ENCODE measurements around the gene MACF1. TPM values are rescaled to one million over a fixed set of nuclear protein-coding genes. Genes with fewer than 3 reads are reported as not detected.
A peak's percentile ranks its signal among the peaks of the same experiment; 100 is the strongest.

MACF1 gene, protein sequence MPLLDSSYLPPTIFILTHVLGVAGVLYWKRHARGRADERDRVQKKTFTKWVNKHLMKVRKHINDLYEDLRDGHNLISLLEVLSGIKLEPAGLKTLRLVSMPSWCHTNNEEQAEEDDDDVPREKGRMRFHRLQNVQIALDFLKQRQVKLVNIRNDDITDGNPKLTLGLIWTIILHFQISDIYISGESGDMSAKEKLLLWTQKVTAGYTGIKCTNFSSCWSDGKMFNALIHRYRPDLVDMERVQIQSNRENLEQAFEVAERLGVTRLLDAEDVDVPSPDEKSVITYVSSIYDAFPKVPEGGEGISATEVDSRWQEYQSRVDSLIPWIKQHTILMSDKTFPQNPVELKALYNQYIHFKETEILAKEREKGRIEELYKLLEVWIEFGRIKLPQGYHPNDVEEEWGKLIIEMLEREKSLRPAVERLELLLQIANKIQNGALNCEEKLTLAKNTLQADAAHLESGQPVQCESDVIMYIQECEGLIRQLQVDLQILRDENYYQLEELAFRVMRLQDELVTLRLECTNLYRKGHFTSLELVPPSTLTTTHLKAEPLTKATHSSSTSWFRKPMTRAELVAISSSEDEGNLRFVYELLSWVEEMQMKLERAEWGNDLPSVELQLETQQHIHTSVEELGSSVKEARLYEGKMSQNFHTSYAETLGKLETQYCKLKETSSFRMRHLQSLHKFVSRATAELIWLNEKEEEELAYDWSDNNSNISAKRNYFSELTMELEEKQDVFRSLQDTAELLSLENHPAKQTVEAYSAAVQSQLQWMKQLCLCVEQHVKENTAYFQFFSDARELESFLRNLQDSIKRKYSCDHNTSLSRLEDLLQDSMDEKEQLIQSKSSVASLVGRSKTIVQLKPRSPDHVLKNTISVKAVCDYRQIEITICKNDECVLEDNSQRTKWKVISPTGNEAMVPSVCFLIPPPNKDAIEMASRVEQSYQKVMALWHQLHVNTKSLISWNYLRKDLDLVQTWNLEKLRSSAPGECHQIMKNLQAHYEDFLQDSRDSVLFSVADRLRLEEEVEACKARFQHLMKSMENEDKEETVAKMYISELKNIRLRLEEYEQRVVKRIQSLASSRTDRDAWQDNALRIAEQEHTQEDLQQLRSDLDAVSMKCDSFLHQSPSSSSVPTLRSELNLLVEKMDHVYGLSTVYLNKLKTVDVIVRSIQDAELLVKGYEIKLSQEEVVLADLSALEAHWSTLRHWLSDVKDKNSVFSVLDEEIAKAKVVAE (N-terminal part only)
- total RNA-seq (2021) (261 and 265 TPM in 2 replicates), Bru-seq, nascent RNA (percentile 86 among the genes with signal in this experiment), BruChase-seq, experiment 1, labeled RNA remaining after a 2-hour chase (percentile 85 among the genes with signal in this experiment), BruChase-seq, experiment 2, labeled RNA remaining after a 6-hour chase (percentile 93 among the genes with signal in this experiment)
- long read RNA-seq, partial matches to known transcripts = 28 of 48 reads
- long read RNA-seq, other reads (novel, unspliced or antisense) = 20 of 48 reads

DNA sequence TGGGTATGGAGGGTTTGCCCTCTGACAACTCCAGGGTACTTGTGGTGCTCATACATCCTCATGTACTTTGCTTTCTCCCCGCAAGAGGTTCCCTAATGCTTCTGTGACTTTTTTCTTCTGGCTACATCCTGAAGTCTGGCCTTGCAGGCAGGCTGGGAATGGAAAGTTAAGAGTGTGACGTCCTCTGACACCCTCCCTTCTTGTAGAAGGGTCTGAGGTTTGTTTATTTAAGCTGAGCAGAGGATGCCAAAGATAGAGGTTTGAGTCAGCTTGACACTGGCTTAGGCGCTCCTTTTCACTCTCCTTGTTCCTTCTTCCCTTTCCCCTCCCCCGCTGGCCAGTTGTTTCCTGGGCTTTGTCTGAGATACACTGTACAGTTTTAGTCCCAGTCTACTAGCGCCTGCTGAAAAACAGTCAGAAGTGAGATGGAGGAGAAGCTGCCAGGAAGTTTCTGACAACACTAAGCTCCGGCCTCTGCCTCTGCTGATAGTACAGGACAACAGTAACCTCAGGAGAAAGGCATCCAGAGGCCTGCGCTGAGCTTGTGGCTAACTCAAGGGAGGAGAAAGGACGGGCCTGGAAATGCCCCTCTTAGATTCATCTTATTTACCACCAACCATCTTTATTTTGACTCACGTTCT lies at the start of gene MACF1:
Gene MACF1, plus strand, starts transcription at position 255 of the 641 bp plus-strand sequence. Its CDS starts 328 bp downstream, at position 583.
- no peak for TF ChIP-seq EZH2 (IDR thresholded peaks at IDR 0.05; ENCODE audit: borderline replicate concordance, low read depth, low read length, poor library complexity, severe bottlenecking)
- TF ChIP-seq, protein P1, sequence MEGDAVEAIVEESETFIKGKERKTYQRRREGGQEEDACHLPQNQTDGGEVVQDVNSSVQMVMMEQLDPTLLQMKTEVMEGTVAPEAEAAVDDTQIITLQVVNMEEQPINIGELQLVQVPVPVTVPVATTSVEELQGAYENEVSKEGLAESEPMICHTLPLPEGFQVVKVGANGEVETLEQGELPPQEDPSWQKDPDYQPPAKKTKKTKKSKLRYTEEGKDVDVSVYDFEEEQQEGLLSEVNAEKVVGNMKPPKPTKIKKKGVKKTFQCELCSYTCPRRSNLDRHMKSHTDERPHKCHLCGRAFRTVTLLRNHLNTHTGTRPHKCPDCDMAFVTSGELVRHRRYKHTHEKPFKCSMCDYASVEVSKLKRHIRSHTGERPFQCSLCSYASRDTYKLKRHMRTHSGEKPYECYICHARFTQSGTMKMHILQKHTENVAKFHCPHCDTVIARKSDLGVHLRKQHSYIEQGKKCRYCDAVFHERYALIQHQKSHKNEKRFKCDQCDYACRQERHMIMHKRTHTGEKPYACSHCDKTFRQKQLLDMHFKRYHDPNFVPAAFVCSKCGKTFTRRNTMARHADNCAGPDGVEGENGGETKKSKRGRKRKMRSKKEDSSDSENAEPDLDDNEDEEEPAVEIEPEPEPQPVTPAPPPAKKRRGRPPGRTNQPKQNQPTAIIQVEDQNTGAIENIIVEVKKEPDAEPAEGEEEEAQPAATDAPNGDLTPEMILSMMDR (conservative IDR thresholded peaks at IDR 0.05; ENCODE audit: low read depth, low read length) = no peak
- no peak within 1 kb of the TSS for H3K4me3 ChIP-seq (ENCODE audit: low read depth, low read length, poor library complexity, severe bottlenecking)
- ChIA-PET CTCF (interaction anchor here (1.2 kb wide), 1 partner anchor 13 kb away, joined by 3 read pairs; no protein-coding TSS in a partner anchor), POLR2A (ENCODE audit: low non-redundant PET) (no interaction called here)
- BruUV-seq (replicated peaks) = no TSS peak
- no peaks in the 10 kb centered on the region for H3K27me3 ChIP-seq (replicated peaks; ENCODE audit: insufficient read depth, low read depth, low read length, poor library complexity)
- no peaks in the 10 kb centered on the region for H3K9me3 ChIP-seq (ENCODE audit: low read depth, low read length, poor library complexity, severe bottlenecking)
- peak within 1 kb of the TSS; percentile 6 for H3K27ac ChIP-seq (ENCODE audit: low read depth, low read length, poor library complexity, severe bottlenecking)
- intact Hi-C loops (cut with micrococcal nuclease; ENCODE audit: unreplicated experiment) = no loop called here
- peak; percentile 41 for DNase-seq (ENCODE audit: low spot score)
- peaks cover 21% of the 10 kb centered on the region for H3K4me1 ChIP-seq (ENCODE audit: insufficient read depth, low read length, poor library complexity, severe bottlenecking)
- no peaks in the 10 kb centered on the region for H3K36me3 ChIP-seq (ENCODE audit: insufficient read depth, low read length, poor library complexity, severe bottlenecking)

DNA sequence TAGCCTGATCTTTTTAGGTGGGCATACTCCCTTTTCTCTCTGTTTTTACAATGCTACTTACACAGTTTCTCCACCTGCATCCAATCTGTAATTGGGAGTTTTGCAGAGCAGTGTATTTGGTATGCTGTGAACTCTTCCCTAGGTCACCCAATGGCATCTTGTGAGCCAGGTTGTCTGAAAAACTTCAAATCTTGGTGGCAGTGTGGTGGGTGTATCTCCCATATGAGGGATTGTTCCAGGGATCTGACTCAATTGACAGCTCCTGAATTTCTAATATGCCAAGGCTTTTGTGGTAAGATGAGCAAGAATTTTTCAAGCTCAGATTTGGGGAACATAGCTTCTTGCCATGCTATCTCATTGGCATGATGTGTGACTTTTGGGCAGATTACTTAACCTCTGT lies 47.2 kb upstream of the MACF1 start:
- BruUV-seq (replicated peaks) = no TSS peak
- CTCF ChIA-PET = no interaction called here
- H3K4me1 ChIP-seq (ENCODE audit: insufficient read depth, low read length, poor library complexity, severe bottlenecking) = peaks cover 28% of the 10 kb centered on the region

More for the DNA sequence above, 47.2 kb upstream of the MACF1 start:
- DNase-seq (ENCODE audit: low spot score) = no peak
- TF ChIP-seq EZH2 (IDR thresholded peaks at IDR 0.05; ENCODE audit: borderline replicate concordance, low read depth, low read length, poor library complexity, severe bottlenecking) = no peak
- TF ChIP-seq, protein P1 (conservative IDR thresholded peaks at IDR 0.05; ENCODE audit: low read depth, low read length) = no peak
- no peaks in the 10 kb centered on the region for H3K27me3 ChIP-seq (replicated peaks; ENCODE audit: insufficient read depth, low read depth, low read length, poor library complexity)
- POLR2A ChIA-PET (ENCODE audit: low non-redundant PET) = no interaction called here
- no peak overlapping the region for H3K27ac ChIP-seq (ENCODE audit: low read depth, low read length, poor library complexity, severe bottlenecking)
- intact Hi-C loops (cut with micrococcal nuclease; ENCODE audit: unreplicated experiment) = no loop called here
- no peak overlapping the region for H3K4me3 ChIP-seq (ENCODE audit: low read depth, low read length, poor library complexity, severe bottlenecking)
- H3K9me3 ChIP-seq (ENCODE audit: low read depth, low read length, poor library complexity, severe bottlenecking) = no peaks in the 10 kb centered on the region
- no peaks in the 10 kb centered on the region for H3K36me3 ChIP-seq (ENCODE audit: insufficient read depth, low read length, poor library complexity, severe bottlenecking)

Measured in A673 (cell line).